Measurements from ENCODE around the gene PLOD2. TPM values are rescaled to one million over a fixed set of nuclear protein-coding genes. Genes with fewer than 3 reads are reported as not detected.

PLOD2 gene
- total and polyA plus RNA-seq, 2 of the 4 experiments (the other 2 are of a cell fraction), result 84.0 to 117 TPM

DNA sequence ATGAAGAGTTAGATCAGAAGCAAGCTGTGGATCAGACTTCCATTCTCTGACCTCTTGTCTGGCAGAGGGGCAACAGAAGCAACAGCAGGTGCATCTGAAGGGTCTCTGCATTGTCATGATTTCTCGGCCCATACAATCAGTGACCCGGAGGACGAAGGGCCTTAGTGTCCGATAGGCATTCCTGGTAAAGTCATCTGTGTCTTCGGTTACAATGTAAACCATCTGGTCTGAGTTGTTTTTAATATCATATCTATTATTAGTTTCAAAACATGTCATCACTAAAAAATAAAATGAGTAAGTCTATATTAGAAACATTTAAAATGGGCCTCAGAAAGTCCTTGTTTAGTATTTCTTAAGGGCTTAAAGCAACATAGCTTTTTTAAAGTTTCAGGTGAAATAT, 38.8 kb upstream of the PLOD2 start:
- Histone ChIP-seq H3K4ac (ENCODE audit: low read depth, low read length) (no peak overlapping the region), H3K14ac (replicated peaks; ENCODE audit: low read depth, low read length) (no peak overlapping the region), H3K56ac (ENCODE audit: extremely low read depth, insufficient read depth, low read length) (no peak overlapping the region), H2AK5ac (ENCODE audit: low read depth, low read length) (no peak overlapping the region), H4K5ac (ENCODE audit: low read depth, low read length) (no peak overlapping the region), H2BK15ac (ENCODE audit: low read depth, low read length) (no peak overlapping the region), H4K91ac (ENCODE audit: insufficient read depth, low read depth, low read length) (no peak overlapping the region), H3K4me1 (ENCODE audit: control insufficient read depth, insufficient read depth, low read length) (no peaks in the 10 kb centered on the region), H2BK5ac (ENCODE audit: low read depth, low read length, poor library complexity, severe bottlenecking) (no peak overlapping the region), H3K79me1 (ENCODE audit: low read depth in 1 of 2, low read length in 2 of 2) (no peaks in the 10 kb centered on the region), H3K9ac (ENCODE audit: low read depth, low read length) (no peak overlapping the region), H3K4me2 (ENCODE audit: low read depth, low read length) (no peak overlapping the region), H2AK9ac (replicated peaks; ENCODE audit: low read depth, low read length, poor library complexity) (no peak overlapping the region), H3K27ac (ENCODE audit: insufficient read depth, low read length) (no peak overlapping the region), H2AFZ (replicated peaks; ENCODE audit: low read length, poor library complexity) (no peak overlapping the region), H3K4me3 (ENCODE audit: insufficient read depth, low read depth, low read length) (no peak overlapping the region), H2BK20ac (ENCODE audit: low read depth, low read length) (no peak overlapping the region), H3K9me3 (ENCODE audit: control insufficient read depth, insufficient read depth, low read length) (no peaks in the 10 kb centered on the region), H4K20me1 (ENCODE audit: insufficient read depth, low read length) (no peaks in the 10 kb centered on the region), H3K23ac (ENCODE audit: low read depth, low read length) (no peak overlapping the region), H2BK120ac (ENCODE audit: low read depth, low read length) (no peak overlapping the region), H3K18ac (ENCODE audit: low read depth, low read length) (no peak overlapping the region), H3K9me1 (ENCODE audit: insufficient read depth, low read length) (no peaks in the 10 kb centered on the region), H3K27me3 (ENCODE audit: control insufficient read depth, insufficient read depth, low read length) (no peaks in the 10 kb centered on the region), H4K8ac (ENCODE audit: low read depth in 2 of 2, low read length in 2 of 2) (no peak overlapping the region), H3K36me3 (ENCODE audit: control insufficient read depth, insufficient read depth, low read length) (no peaks in the 10 kb centered on the region)
- no peak for DNase-seq
- ChIA-PET POLR2A (ENCODE audit: unreplicated experiment) (no interaction called here), CTCF (no interaction called here)
- dilution Hi-C loops (cut with HindIII; ENCODE audit: low sequenced_read_pairs, unreplicated experiment), result no loop called here
- ATAC-seq (ENCODE audit: low read depth), result no peak
- intact Hi-C loops (cut with micrococcal nuclease), result no loop called here
- no CpG with 5 or more reads among the region's 5 CpGs for WGBS, 2 experiments (ENCODE audit: extremely low coverage in 2 of 2, insufficient read length in 1 of 2)
- TF ChIP-seq RAD21 (IDR thresholded peaks at IDR 0.05; ENCODE audit: low read length), result no peak
- TF ChIP-seq FOS (IDR thresholded peaks at IDR 0.05; ENCODE audit: low read depth, low read length), result no peak
- TF ChIP-seq, protein P1, sequence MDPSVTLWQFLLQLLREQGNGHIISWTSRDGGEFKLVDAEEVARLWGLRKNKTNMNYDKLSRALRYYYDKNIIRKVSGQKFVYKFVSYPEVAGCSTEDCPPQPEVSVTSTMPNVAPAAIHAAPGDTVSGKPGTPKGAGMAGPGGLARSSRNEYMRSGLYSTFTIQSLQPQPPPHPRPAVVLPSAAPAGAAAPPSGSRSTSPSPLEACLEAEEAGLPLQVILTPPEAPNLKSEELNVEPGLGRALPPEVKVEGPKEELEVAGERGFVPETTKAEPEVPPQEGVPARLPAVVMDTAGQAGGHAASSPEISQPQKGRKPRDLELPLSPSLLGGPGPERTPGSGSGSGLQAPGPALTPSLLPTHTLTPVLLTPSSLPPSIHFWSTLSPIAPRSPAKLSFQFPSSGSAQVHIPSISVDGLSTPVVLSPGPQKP (IDR thresholded peaks at IDR 0.05; ENCODE audit: borderline replicate concordance, low read depth, low read length), result no peak
- no peak for TF ChIP-seq NFE2L2 (IDR thresholded peaks at IDR 0.05; ENCODE audit: low read depth, low read length)
- no peak for TF ChIP-seq CEBPB (IDR thresholded peaks at IDR 0.05; ENCODE audit: low read depth, low read length)
- no peak for TF ChIP-seq RCOR1 (IDR thresholded peaks at IDR 0.05; ENCODE audit: insufficient replicate concordance, low read length)
- TF ChIP-seq MAFK (IDR thresholded peaks at IDR 0.05; ENCODE audit: low read depth, low read length), result no peak
- no peak for TF ChIP-seq SMC3 (IDR thresholded peaks at IDR 0.05; ENCODE audit: low read depth, low read length)
- TF ChIP-seq MXI1 (IDR thresholded peaks at IDR 0.05; ENCODE audit: borderline replicate concordance, low read depth, low read length), result no peak
- no peak for TF ChIP-seq MAZ (IDR thresholded peaks at IDR 0.05; ENCODE audit: borderline replicate concordance, low read depth, low read length)
- TF ChIP-seq, protein P2, sequence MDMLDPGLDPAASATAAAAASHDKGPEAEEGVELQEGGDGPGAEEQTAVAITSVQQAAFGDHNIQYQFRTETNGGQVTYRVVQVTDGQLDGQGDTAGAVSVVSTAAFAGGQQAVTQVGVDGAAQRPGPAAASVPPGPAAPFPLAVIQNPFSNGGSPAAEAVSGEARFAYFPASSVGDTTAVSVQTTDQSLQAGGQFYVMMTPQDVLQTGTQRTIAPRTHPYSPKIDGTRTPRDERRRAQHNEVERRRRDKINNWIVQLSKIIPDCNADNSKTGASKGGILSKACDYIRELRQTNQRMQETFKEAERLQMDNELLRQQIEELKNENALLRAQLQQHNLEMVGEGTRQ (IDR thresholded peaks at IDR 0.05; ENCODE audit: low read depth, low read length), result no peak
- TF ChIP-seq BHLHE40 (IDR thresholded peaks at IDR 0.05; ENCODE audit: low read depth, low read length), result no peak
- no peak for TF ChIP-seq CHD1 (IDR thresholded peaks at IDR 0.05; ENCODE audit: low read depth, low read length)
- TF ChIP-seq, protein P3, sequence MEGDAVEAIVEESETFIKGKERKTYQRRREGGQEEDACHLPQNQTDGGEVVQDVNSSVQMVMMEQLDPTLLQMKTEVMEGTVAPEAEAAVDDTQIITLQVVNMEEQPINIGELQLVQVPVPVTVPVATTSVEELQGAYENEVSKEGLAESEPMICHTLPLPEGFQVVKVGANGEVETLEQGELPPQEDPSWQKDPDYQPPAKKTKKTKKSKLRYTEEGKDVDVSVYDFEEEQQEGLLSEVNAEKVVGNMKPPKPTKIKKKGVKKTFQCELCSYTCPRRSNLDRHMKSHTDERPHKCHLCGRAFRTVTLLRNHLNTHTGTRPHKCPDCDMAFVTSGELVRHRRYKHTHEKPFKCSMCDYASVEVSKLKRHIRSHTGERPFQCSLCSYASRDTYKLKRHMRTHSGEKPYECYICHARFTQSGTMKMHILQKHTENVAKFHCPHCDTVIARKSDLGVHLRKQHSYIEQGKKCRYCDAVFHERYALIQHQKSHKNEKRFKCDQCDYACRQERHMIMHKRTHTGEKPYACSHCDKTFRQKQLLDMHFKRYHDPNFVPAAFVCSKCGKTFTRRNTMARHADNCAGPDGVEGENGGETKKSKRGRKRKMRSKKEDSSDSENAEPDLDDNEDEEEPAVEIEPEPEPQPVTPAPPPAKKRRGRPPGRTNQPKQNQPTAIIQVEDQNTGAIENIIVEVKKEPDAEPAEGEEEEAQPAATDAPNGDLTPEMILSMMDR (conservative IDR thresholded peaks at IDR 0.05; ENCODE audit: low read depth, low read length), result no peak
- TF ChIP-seq POLR2A (IDR thresholded peaks at IDR 0.05; ENCODE audit: low read depth, low read length), result no peak
- BruUV-seq (replicated peaks), result no TSS peak
- in situ Hi-C loops (cut with MboI; ENCODE audit: low sequenced_read_pairs), result no loop called here

Data from IMR-90 (cell line).